HEK293 (cell line): ENCODE data around the gene WDR73.
A peak's percentile ranks its signal among the peaks of the same experiment; 100 is the strongest.

ENCODE experiments used
- CTCF ChIA-PET: fragments of 350-600 bp; formaldehyde crosslinking; extraction: SDS; loops from one replicate; lab custom pipeline; 2021; ENCODE audit warnings: antibody characterized with exemption; lab: Yijun Ruan, JAX
- POLR2A ChIA-PET: fragments of 300-600 bp; formaldehyde crosslinking; extraction: SDS; loops from one replicate; lab custom pipeline; 2020; ENCODE audit warnings: antibody characterized with exemption, inconsistent platforms; lab: Yijun Ruan, JAX
- H3K27ac ChIP-seq: fragments of 200-500 bp; sonication (Bioruptor generic); 2 replicates; pipeline ENCODE4 v1.5.1; 2014; ENCODE audit warnings: low read depth, low read length, control low read depth, inconsistent platforms; ENCODE audit errors: extremely low read depth
- H3K36me3 ChIP-seq, 2 experiments: fragments of 200-500 bp in 1 of 2; sonication (Bioruptor generic) in 1 of 2; 1 replicate in 1 of 2; 2 replicates in 1 of 2; pipeline ENCODE4 v1.5.1; 2014 to 2017; ENCODE audit warnings: inconsistent platforms in 2 of 2, low read length in 2 of 2; ENCODE audit not compliant: control insufficient read depth in 2 of 2, insufficient read depth in 1 of 2
- H3K4me1 ChIP-seq: fragments of 200-500 bp; sonication (Bioruptor generic); 2 replicates; pipeline ENCODE4 v1.5.1; 2014; ENCODE audit warnings: mild to moderate bottlenecking, low read length, inconsistent platforms; ENCODE audit not compliant: control insufficient read depth, insufficient read depth
- H3K4me3 ChIP-seq: 2 replicates; pipeline ENCODE4 v1.5.1; 2011; ENCODE audit warnings: low read depth, mild to moderate bottlenecking, control low read depth, low read length, moderate library complexity
- H3K9me3 ChIP-seq: fragments of 200-500 bp; sonication (Bioruptor generic); 2 replicates; pipeline ENCODE4 v1.5.1; 2014; ENCODE audit warnings: low read depth, low read length, inconsistent platforms; ENCODE audit not compliant: control insufficient read depth, insufficient read depth
- ELK4 ChIP-seq: IDR thresholded peaks from 2 replicates; pipeline ENCODE4 v1.6.1; 2011; ENCODE audit warnings: mild to moderate bottlenecking, low read depth, low read length, borderline replicate concordance
- PATZ1 ChIP-seq: fragments of 450-650 bp; formaldehyde crosslinking; IDR thresholded peaks from 2 replicates; pipeline ENCODE4 v1.5.1; 2016; ENCODE audit warnings: missing biosample characterization, missing genetic modification characterization
- SCRT1 ChIP-seq: fragments of 450-650 bp; formaldehyde crosslinking; IDR thresholded peaks from 2 replicates; pipeline ENCODE4 v1.5.1; 2016; ENCODE audit warnings: missing biosample characterization, missing genetic modification characterization, borderline replicate concordance
- SCRT2 ChIP-seq: fragments of 450-650 bp; formaldehyde crosslinking; IDR thresholded peaks from 2 replicates; pipeline ENCODE4 v1.5.1; 2016; ENCODE audit warnings: missing biosample characterization, missing genetic modification characterization
- ZNF148 ChIP-seq: fragments of 450-650 bp; formaldehyde crosslinking; IDR thresholded peaks from 2 replicates; pipeline ENCODE4 v1.5.0; 2017; ENCODE audit warnings: missing biosample characterization, missing genetic modification characterization, borderline replicate concordance
- ZNF18 ChIP-seq: fragments of 450-650 bp; formaldehyde crosslinking; IDR thresholded peaks from 2 replicates; pipeline ENCODE4 v1.5.1; 2016; ENCODE audit warnings: missing biosample characterization, missing genetic modification characterization
- ZNF211 ChIP-seq: fragments of 450-650 bp; formaldehyde crosslinking; IDR thresholded peaks from 2 replicates; pipeline ENCODE4 v1.5.1; 2016; ENCODE audit warnings: low read depth, missing biosample characterization, missing genetic modification characterization
- ZNF223 ChIP-seq: fragments of 450-650 bp; formaldehyde crosslinking; IDR thresholded peaks from 2 replicates; pipeline ENCODE4 v1.5.1; 2016; ENCODE audit warnings: missing biosample characterization, missing genetic modification characterization
- ZNF266 ChIP-seq: fragments of 450-650 bp; formaldehyde crosslinking; IDR thresholded peaks from 2 replicates; pipeline ENCODE4 v1.5.1; 2016; ENCODE audit warnings: missing biosample characterization, missing genetic modification characterization, low read depth
- ZNF335 ChIP-seq: fragments of 450-650 bp; formaldehyde crosslinking; conservative IDR thresholded peaks from 2 replicates; pipeline ENCODE4 v1.5.1; 2016; ENCODE audit warnings: missing biosample characterization, missing genetic modification characterization
- ZNF558 ChIP-seq: fragments of 450-650 bp; formaldehyde crosslinking; IDR thresholded peaks from 2 replicates; pipeline ENCODE4 v1.5.1; 2016; ENCODE audit warnings: missing biosample characterization, missing genetic modification characterization

The WDR73 gene

GRCh38 chr15:84659904-84660781 is 6.1 kb upstream of the WDR73 start:
- Histone ChIP-seq H3K36me3 (peaks cover 6 to 7% of the 10 kb centered on the region in 2 experiments; a peak in 2 of 3 replicates), H3K4me1 (peaks cover 14% of the 10 kb centered on the region), H3K27ac (peak overlapping the region; percentile 7; the same call in 1 of the 2 replicates), H3K9me3 (no peaks in the 10 kb centered on the region), H3K4me3 (no peak overlapping the region)
- TF ChIP-seq ZNF18 (tag by site-specific recombination) (peak; percentile 61; the same call in 1 of the 2 replicates), ZNF266 (tag by site-specific recombination) (no peak), ZNF335 (tag by site-specific recombination) (peak; percentile 69), ZNF558 (tag by site-specific recombination) (no peak), PATZ1 (tag by site-specific recombination) (0 out of 2 replicates have a peak, but pooled peaks have one; percentile 44), SCRT1 (tag by site-specific recombination) (peak; percentile 32; the same call in 1 of the 2 replicates), SCRT2 (peak; percentile 21; the same call in 1 of the 2 replicates)
- ChIA-PET POLR2A (interaction anchor here (0.6 to 2.6 kb wide), 5 partner anchors 47 to 145 kb away, joined by 3 to 12 read pairs (median 5); partner anchors contain the start of gene SEC11A), CTCF (interaction anchor here (0.5 to 2.0 kb wide), 8 partner anchors 11 to 384 kb away, joined by 3 to 9 read pairs (median 4); no protein-coding TSS in a partner anchor)

- no peaks in the 10 kb centered on the region for H3K9me3 ChIP-seq
- CTCF ChIA-PET, result interaction anchor here (0.6 to 2.0 kb wide), 28 partner anchors 10 to 272 kb away, joined by 3 to 9 read pairs (median 4); no protein-coding TSS in a partner anchor
- H3K27ac ChIP-seq, result peak overlapping the region; percentile 40; the same call in 1 of the 2 replicates
- H3K36me3 ChIP-seq, result peaks cover 0 to 5% of the 10 kb centered on the region in 2 experiments; a peak in 1 of 3 replicates
- POLR2A ChIA-PET, result interaction anchor here (0.5 to 2.6 kb wide), 8 partner anchors 27 to 121 kb away, joined by 3 to 12 read pairs (median 5); partner anchors contain the start of gene SEC11A
- no peak overlapping the region for H3K4me3 ChIP-seq
- no peak for TF ChIP-seq ZNF148
- TF ChIP-seq ZNF223 (tag by site-specific recombination), result no peak
- no peak for TF ChIP-seq ELK4
- no peak for TF ChIP-seq ZNF211 (tag by site-specific recombination)
- peaks cover 14% of the 10 kb centered on the region for H3K4me1 ChIP-seq
Observed at GRCh38 chr15:84658788-84659411, 4.8 kb upstream of the WDR73 start.
